Panc1 (cell line): ENCODE results near the gene SCGB1D2.

Experiments
- CTCF ChIP-seq: fragments of 450-650 bp; IDR thresholded peaks from 2 replicates; pipeline ENCODE4 v1.5.1; 2017; ENCODE audit warnings: mild to moderate bottlenecking
- POLR2AphosphoS5 ChIP-seq: IDR thresholded peaks from 2 replicates; pipeline ENCODE4 v1.6.1; 2012; ENCODE audit warnings: mild to moderate bottlenecking, low read depth, low read length, moderate library complexity
- TCF7L2 ChIP-seq: IDR thresholded peaks from 2 replicates; pipeline ENCODE4 v1.6.1; 2011; ENCODE audit warnings: mild to moderate bottlenecking, low read depth, low read length, inconsistent platforms
- TF ChIP-seq, protein P1 (sequence below), 2 experiments: IDR thresholded peaks; 2 replicates each; pipeline ENCODE4 v1.6.1; 2011 to 2012; ENCODE audit warnings: low read depth in 2 of 2, control low read depth in 1 of 2, low read length in 1 of 2, mild to moderate bottlenecking in 1 of 2, moderate library complexity in 1 of 2; ENCODE audit not compliant: insufficient read depth in 1 of 2

DNA sequence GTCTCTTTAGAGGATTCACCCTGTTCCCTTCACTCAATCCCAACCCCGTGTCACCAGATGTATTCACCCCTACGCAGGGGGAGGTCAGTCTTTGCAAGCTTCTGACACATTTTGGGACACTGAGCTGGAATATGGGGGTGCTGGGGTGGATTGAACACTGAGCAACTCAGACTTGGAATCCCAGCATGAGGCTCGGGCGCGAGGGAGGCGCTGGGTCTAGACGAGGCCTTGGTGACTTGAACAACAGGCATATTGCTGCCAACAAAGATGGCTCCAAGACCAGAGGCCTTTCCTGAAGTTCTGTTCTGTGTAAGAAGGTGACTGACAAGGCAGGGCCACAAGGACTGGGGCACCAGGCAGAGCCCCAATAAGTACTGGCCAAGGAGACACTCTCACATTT lies 36.6 kb upstream of the SCGB1D2 start:
- no peak for TF ChIP-seq CTCF
- no peak for TF ChIP-seq POLR2AphosphoS5
- TF ChIP-seq TCF7L2: no peak
- TF ChIP-seq, protein P1, sequence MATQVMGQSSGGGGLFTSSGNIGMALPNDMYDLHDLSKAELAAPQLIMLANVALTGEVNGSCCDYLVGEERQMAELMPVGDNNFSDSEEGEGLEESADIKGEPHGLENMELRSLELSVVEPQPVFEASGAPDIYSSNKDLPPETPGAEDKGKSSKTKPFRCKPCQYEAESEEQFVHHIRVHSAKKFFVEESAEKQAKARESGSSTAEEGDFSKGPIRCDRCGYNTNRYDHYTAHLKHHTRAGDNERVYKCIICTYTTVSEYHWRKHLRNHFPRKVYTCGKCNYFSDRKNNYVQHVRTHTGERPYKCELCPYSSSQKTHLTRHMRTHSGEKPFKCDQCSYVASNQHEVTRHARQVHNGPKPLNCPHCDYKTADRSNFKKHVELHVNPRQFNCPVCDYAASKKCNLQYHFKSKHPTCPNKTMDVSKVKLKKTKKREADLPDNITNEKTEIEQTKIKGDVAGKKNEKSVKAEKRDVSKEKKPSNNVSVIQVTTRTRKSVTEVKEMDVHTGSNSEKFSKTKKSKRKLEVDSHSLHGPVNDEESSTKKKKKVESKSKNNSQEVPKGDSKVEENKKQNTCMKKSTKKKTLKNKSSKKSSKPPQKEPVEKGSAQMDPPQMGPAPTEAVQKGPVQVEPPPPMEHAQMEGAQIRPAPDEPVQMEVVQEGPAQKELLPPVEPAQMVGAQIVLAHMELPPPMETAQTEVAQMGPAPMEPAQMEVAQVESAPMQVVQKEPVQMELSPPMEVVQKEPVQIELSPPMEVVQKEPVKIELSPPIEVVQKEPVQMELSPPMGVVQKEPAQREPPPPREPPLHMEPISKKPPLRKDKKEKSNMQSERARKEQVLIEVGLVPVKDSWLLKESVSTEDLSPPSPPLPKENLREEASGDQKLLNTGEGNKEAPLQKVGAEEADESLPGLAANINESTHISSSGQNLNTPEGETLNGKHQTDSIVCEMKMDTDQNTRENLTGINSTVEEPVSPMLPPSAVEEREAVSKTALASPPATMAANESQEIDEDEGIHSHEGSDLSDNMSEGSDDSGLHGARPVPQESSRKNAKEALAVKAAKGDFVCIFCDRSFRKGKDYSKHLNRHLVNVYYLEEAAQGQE (IDR thresholded peaks at IDR 0.05; ENCODE audit: insufficient read depth in 1 of 2, low read depth in 2 of 2, low read length in 1 of 2): no peak
